K562 (cell line): ENCODE data around the gene MICALL2. TPM values are rescaled to one million over a fixed set of nuclear protein-coding genes. Genes with fewer than 3 reads are reported as not detected.

Experiments used
- E2F6 ChIP-seq, 2 experiments: IDR thresholded peaks; 2 replicates each; pipeline ENCODE4 v1.6.1; 2011; ENCODE audit warnings: borderline replicate concordance in 1 of 2, control low read depth in 1 of 2, low read depth in 1 of 2, low read length in 1 of 2, mild to moderate bottlenecking in 1 of 2, mixed read lengths in 1 of 2, moderate library complexity in 1 of 2; ENCODE audit not compliant: insufficient read depth in 1 of 2, insufficient read length in 1 of 2, poor library complexity in 1 of 2, severe bottlenecking in 1 of 2; ENCODE audit errors: extremely low read depth in 1 of 2
- ELK3 ChIP-seq: fragments of 450-650 bp; formaldehyde crosslinking; IDR thresholded peaks from 2 replicates; pipeline ENCODE4 v1.4.0; 2020; ENCODE audit warnings: mild to moderate bottlenecking
- HDAC2 ChIP-seq: fragments of 450-650 bp; IDR thresholded peaks from 2 replicates; pipeline ENCODE4 v1.6.1; 2016; ENCODE audit warnings: mild to moderate bottlenecking
- ID3 ChIP-seq, 2 experiments: fragments of 250-450 bp in 1 of 2; fragments of 450-650 bp in 1 of 2; sonication (Bioruptor Pico) in 1 of 2; IDR thresholded peaks; 2 replicates each; pipeline versions ENCODE4 v1.6.1 to v1.8.0; 2016 to 2021; ENCODE audit warnings: mild to moderate bottlenecking in 2 of 2, moderate library complexity in 2 of 2, missing compliant biosample characterization in 1 of 2, missing genetic modification characterization in 1 of 2
- JUN ChIP-seq, 2 experiments: sonication (generic) in 1 of 2; formaldehyde crosslinking in 1 of 2; IDR thresholded peaks; 2 replicates each; pipeline versions ENCODE4 v1.6.1 to v1.8.0; 2012 to 2022; ENCODE audit warnings: borderline replicate concordance in 2 of 2, mild to moderate bottlenecking in 2 of 2, improper control_type of control experiment in 1 of 2, low read depth in 1 of 2, low read length in 1 of 2, missing genetic modification reagents in 1 of 2
- PRDM10 ChIP-seq: fragments of 450-650 bp; IDR thresholded peaks from 2 replicates; pipeline ENCODE4 v1.6.1; 2018; ENCODE audit not compliant: partially characterized antibody
- ZBTB11 ChIP-seq, 3 experiments: fragments of 200-800 bp in 1 of 3; fragments of 250-450 bp in 1 of 3; fragments of 450-650 bp in 1 of 3; sonication (Bioruptor Pico) in 1 of 3; sonication (Bioruptor generic) in 1 of 3; formaldehyde crosslinking in 1 of 3; IDR thresholded peaks; 2 replicates each; pipeline versions ENCODE4 v1.6.1 to v1.8.0; 2016 to 2022; ENCODE audit warnings: mild to moderate bottlenecking in 2 of 3, missing genetic modification characterization in 2 of 3, missing compliant biosample characterization in 1 of 3, moderate library complexity in 1 of 3
- ZNF277 ChIP-seq: fragments of 250-450 bp; sonication (Bioruptor Pico); IDR thresholded peaks from 2 replicates; pipeline ENCODE4 v1.8.0; 2022; ENCODE audit warnings: inconsistent platforms, mild to moderate bottlenecking, moderate library complexity, borderline replicate concordance
- ZZZ3 ChIP-seq: fragments of 450-650 bp; IDR thresholded peaks from 2 replicates; pipeline ENCODE4 v1.6.1; 2016; ENCODE audit warnings: antibody characterized with exemption, mild to moderate bottlenecking, moderate library complexity
- polyA plus RNA-seq, 8 experiments: library from polyadenylated mRNA; depleted of rRNA in 4 of 8; stranded (reverse) in 5 of 8; unstranded in 3 of 8; fragments of >200 nt; fragmentation: Nextera tagmentation in 2 of 8; fragmentation: Illumina TruSeq in 1 of 8; extraction: Ambion mirVana in 2 of 8; extraction: Trizol in 1 of 8; gene quantifications; 2 replicates each; pipeline versions ENCODE4 v1.2.1 to v1.2.3, GENCODE V29; 2011 to 2014; ENCODE audit warnings: inconsistent platforms in 1 of 8, missing spikeins in 1 of 8
- total RNA-seq, 7 experiments: library from RNA; depleted of rRNA in 6 of 7; stranded (reverse); fragments of >200 nt in 6 of 7; fragmentation: Illumina TruSeq in 2 of 7; extraction: Trizol in 2 of 7; gene quantifications; 2 replicates each; pipeline versions ENCODE4 v1.2.1 to v1.2.3, GENCODE V29; 2011 to 2021; ENCODE audit warnings: low replicate concordance in 1 of 7

Gene MICALL2
- total and polyA plus RNA-seq, 9 of the 15 experiments (the other 6 are each of a cell fraction or from before 2014, with no cell fraction given): 1.8 to 103 (median 17.0) TPM

GRCh38 chr7:1460821-1461645 lies 1.8 kb upstream of the MICALL2 start (continued):
- TF ChIP-seq ZBTB11 (CRISPR knock-in tag; IDR thresholded peaks at IDR 0.05): peak in 1 of 3 experiments; percentile 14; a peak in 1 of 6 replicates
- TF ChIP-seq HDAC2: peak; percentile 100
- TF ChIP-seq PRDM10: peak; percentile 77
- TF ChIP-seq E2F6 (IDR thresholded peaks at IDR 0.05; ENCODE audit: borderline replicate concordance in 1 of 2, extremely low read depth in 1 of 2, insufficient read depth in 1 of 2, insufficient read length in 1 of 2, low read depth in 1 of 2, low read length in 1 of 2, poor library complexity in 1 of 2, severe bottlenecking in 1 of 2): peak in 1 of 2 experiments; percentile 22
- no peak for TF ChIP-seq ID3 (CRISPR knock-in tag; IDR thresholded peaks at IDR 0.05)
- peak; percentile 31; the same call in 1 of the 2 replicates for TF ChIP-seq ID3 (tag; IDR thresholded peaks at IDR 0.05)
- no peak for TF ChIP-seq ZNF277
- TF ChIP-seq ELK3 (CRISPR knock-in tag): no peak
- TF ChIP-seq ZZZ3: peak; percentile 95
- no peak for TF ChIP-seq JUN (IDR thresholded peaks at IDR 0.05; ENCODE audit: borderline replicate concordance, low read depth, low read length)
- TF ChIP-seq JUN (CRISPR knock-in tag; IDR thresholded peaks at IDR 0.05; ENCODE audit: borderline replicate concordance): 0 out of 2 replicates have a peak, but pooled peaks have one; percentile 27
